Stimulated activated CD4-positive, alpha-beta T cell treated with anti-CD3 and anti-CD28 coated beads, Interleukin-12 subunit alpha, Interleukin-12 subunit beta, amount 100 ng/mL, for 24 hours (primary cell): Measurements from ENCODE around the gene CD93.

Experiments
- DNase-seq, 2 experiments: peaks; one replicate each; pipeline ENCODE4 v3.0.0-alpha.2; 2020; ENCODE audit warnings: low read depth in 2 of 2

CD93 gene

GRCh38 chr20:23035731-23036130 lies 50.4 kb downstream of the CD93 start:
- no peak for DNase-seq

DNA sequence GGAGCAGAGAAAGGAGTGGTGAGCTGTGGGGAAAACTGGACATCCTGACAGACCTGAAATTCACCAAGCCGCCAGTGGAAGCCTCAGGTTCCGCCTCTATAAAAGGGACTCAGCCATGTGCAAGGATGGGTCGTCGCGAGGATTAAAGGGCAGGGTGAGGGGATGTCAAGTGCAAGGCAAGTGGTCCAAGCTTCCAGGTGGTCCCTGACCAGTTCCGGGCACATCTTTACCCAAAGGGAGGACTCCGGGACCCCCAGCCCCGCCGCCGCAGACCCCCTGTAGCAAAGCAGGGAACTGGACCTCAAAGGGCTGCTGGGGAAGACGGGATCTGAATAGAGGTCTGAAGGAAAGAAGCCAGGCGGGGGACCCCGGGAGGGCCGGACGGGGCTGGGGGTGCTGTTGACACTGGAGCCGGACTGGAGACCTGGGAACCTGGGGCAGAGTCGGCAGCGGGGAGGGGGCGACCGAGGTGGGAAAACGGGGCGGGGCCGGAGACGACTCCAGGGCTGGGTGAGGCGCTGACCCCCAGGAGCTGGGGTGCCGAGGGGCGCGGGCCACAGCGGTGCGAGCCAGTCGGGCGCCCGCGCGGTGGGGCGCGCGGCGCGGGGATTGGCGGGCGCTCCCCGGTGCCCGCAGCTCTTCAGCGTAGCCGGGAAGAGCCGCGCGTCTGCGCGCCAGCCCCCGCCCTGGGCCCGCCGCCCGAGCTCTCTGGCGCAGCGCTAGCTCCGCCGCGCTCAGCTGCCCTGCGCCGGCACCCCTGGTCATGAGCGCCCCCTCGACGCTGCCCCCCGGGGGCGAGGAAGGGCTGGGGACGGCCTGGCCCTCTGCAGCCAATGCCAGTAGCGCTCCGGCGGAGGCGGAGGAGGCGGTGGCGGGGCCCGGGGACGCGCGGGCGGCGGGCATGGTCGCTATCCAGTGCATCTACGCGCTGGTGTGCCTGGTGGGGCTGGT lies 51.1 kb downstream of the CD93 start, which contains the start of gene SSTR4:
Gene SSTR4, plus strand, starts transcription at position 592 of the 951 bp plus-strand sequence. Its CDS starts 172 bp downstream, at position 764.
- no peak for DNase-seq

DNA sequence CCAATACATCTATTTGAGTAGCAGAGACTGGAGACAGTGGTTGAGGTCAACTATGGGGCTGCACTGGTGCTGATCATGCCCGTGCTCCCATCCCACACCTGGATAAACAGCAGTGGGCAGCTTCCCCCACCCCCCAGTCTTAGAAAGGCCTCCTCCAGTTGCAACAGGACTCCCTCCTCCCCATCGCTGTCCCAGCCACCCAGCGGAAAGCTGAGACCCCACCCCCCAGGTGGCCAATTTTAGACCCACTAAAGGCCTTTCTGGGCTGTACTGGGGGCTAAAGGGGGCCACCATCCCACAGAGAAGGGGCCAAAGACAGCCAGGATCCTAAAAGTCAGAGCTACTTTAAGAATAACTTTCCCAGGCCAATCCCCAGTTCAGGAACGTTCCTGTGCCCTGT lies 52.2 kb downstream of the CD93 start:
- DNase-seq: no peak

DNA sequence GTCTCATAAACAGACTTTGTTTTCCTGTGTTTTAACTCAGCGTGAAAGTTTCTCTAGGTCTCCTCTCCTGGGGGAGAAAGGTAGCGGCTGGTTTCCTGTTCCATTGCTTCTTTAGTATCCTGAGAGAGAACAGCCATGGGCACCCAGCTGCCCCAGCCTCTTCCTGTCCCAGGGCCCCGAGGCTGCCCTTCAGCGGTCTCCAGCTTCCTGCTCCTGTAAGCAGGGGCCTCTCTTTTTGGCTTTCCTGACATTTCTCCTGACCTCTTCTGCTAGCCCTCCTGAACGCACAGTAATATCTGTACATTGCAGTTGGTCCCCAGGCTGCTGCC lies 53.4 kb downstream of the CD93 start:
- no peak for DNase-seq

DNA sequence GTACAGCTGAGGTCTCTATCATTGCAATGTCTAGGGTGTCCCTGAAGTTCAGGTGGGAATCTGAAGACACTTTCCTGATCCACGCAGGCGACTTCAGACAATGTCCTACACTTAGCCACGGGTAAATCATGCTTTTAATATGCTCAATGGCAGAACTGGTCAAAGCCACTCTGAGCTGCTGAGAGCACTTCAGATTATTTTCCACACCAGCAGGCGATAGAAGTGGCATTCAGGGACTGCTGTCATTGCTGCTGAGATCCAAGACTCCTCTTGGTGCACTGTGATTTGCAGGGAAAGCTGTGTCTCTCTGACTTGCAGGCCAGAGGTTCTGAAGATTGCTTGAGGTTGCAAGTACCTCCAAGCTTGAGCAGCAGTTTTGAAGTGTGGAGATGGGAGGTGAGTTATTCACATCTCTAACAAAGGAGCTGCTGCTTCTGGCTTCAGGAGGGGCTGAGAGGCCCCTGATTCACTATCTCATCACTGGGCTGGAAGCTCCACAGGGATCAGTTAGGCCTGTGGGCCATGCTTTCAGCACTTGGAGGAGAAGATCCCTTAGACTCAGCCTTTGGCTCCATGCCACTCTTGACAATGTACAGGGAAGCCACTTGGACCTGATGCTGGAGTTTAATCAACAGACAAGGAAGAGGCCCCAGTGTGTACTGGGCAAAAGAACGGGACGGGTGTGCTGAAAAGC lies 53.9 kb downstream of the CD93 start:
- no peak for DNase-seq

DNA sequence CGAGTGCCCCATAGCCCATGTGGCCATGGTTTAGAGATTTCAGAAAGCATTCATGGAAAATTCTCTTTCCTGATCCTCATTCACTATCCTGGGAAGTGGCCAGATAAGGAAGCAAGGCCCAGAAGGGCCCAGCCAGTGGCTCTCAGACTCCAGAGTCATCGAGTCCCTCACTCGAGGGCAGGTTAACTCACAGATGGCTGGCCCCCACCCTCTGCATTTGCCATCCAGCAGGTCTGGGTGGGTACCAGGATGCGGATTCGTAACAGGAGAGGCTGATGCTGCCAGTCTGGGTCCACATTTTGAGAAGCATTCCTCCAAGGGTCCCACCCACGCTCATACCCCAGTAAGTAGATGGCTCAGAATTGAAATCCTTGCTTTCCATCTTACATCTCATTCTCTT lies 54.8 kb downstream of the CD93 start:
- DNase-seq: no peak
